Kidney capillary endothelial cell (primary cell): ENCODE measurements around the gene COL5A1.

Experiments used
- DNase-seq: peaks from one replicate; pipeline ENCODE4 v3.0.0-alpha.2; 2018; ENCODE audit warnings: low spot score

COL5A1 gene

GRCh38 chr9:134626571-134627416 is 14.8 kb upstream of the COL5A1 start:
- no peak for DNase-seq

GRCh38 chr9:134627417-134628353 is 13.9 kb upstream of the COL5A1 start:
- no peak for DNase-seq

- no peak for DNase-seq
Measured at GRCh38 chr9:134628354-134628736, 13.3 kb upstream of the COL5A1 start.

GRCh38 chr9:134629061-134629585 is 12.5 kb upstream of the COL5A1 start:
- no peak for DNase-seq

- DNase-seq: no peak
Measured at GRCh38 chr9:134629586-134630392, 11.8 kb upstream of the COL5A1 start.

GRCh38 chr9:134630393-134630790 is 11.2 kb upstream of the COL5A1 start:
- no peak for DNase-seq

- DNase-seq: no peak
Measured at GRCh38 chr9:134630861-134631260, 10.7 kb upstream of the COL5A1 start.

- no peak for DNase-seq
Measured at GRCh38 chr9:134631881-134632280, 9.7 kb upstream of the COL5A1 start.

GRCh38 chr9:134632329-134632728 is 9.3 kb upstream of the COL5A1 start:
- no peak for DNase-seq

GRCh38 chr9:134633362-134634142 is 8.1 kb upstream of the COL5A1 start:
- no peak for DNase-seq

GRCh38 chr9:134634176-134634575 is 7.4 kb upstream of the COL5A1 start:
- DNase-seq: no peak

GRCh38 chr9:134634667-134635230 is 6.9 kb upstream of the COL5A1 start:
- DNase-seq: no peak

- DNase-seq: no peak
Measured at GRCh38 chr9:134635351-134636148, 6.1 kb upstream of the COL5A1 start.

- no peak for DNase-seq
Measured at GRCh38 chr9:134636149-134636507, 5.5 kb upstream of the COL5A1 start.

GRCh38 chr9:134637241-134637640 is 4.4 kb upstream of the COL5A1 start:
- no peak for DNase-seq

GRCh38 chr9:134637696-134638501 is 3.7 kb upstream of the COL5A1 start:
- peak; percentile 71 for DNase-seq

GRCh38 chr9:134638502-134639090 is 3.0 kb upstream of the COL5A1 start:
- DNase-seq: no peak

GRCh38 chr9:134639994-134640393 is 1.6 kb upstream of the COL5A1 start:
- DNase-seq: no peak
